Uterus (tissue), 4 donors: Measurements from ENCODE around the gene USP21. TPM values are rescaled to one million over a fixed set of nuclear protein-coding genes. Genes with fewer than 3 reads are reported as not detected.

ENCODE experiments used
- DNase-seq, 2 donors: peaks; one replicate each; pipeline ENCODE4 v3.0.0-alpha.2; 2019 to 2020
- H3K27ac ChIP-seq, 2 donors: fragments of 200-600 bp; sonication (generic); 1 replicate in 1 of 2; 2 replicates in 1 of 2; pipeline ENCODE4 v1.5.1; 2016 to 2018
- H3K27me3 ChIP-seq, 2 donors: fragments of 200-600 bp; sonication (generic); one replicate each; pipeline ENCODE4 v1.5.1; 2018 to 2019; ENCODE audit warnings: control low read depth in 1 of 2
- H3K36me3 ChIP-seq, 2 donors: fragments of 200-600 bp; sonication (generic); one replicate each; pipeline ENCODE4 v1.5.1; 2019; ENCODE audit warnings: control low read depth in 1 of 2
- H3K4me1 ChIP-seq, 2 donors: fragments of 200-600 bp; sonication (generic); one replicate each; pipeline ENCODE4 v1.5.1; 2018 to 2019; ENCODE audit warnings: control low read depth in 1 of 2
- H3K4me3 ChIP-seq, 2 donors: fragments of 200-600 bp; sonication (generic); 1 replicate in 1 of 2; 2 replicates in 1 of 2; pipeline ENCODE4 v1.5.1; 2018 to 2019; ENCODE audit warnings: mild to moderate bottlenecking in 1 of 2
- H3K9me3 ChIP-seq, 2 donors: fragments of 200-600 bp; sonication (generic); one replicate each; pipeline ENCODE4 v1.5.1; 2019; ENCODE audit warnings: control low read depth in 1 of 2
- POLR2A ChIP-seq, 2 donors: fragments of 450-650 bp; IDR thresholded peaks; one replicate each; pipeline ENCODE4 v1.6.1; 2016; ENCODE audit warnings: antibody characterized with exemption in 2 of 2, mild to moderate bottlenecking in 1 of 2, moderate library complexity in 1 of 2
- intact Hi-C: fragments of 100-400 bp; cut with DNase I; formaldehyde crosslinking; loops from one replicate; pipeline ENCODE4 v1.15.1; 2023; ENCODE audit warnings: low total_unique reads
- total RNA-seq, 4 donors: library from RNA; depleted of rRNA in 3 of 4; stranded (reverse); fragments of >200 nt in 3 of 4; gene quantifications; one replicate each; pipeline versions ENCODE4 v1.1.0 to v1.2.4, GENCODE V29; 2014 to 2023
- TF ChIP-seq, protein P1 (sequence below), 4 experiments: fragments of 200-600 bp in 2 of 4; fragments of 450-650 bp in 2 of 4; sonication (generic) in 2 of 4; IDR thresholded peaks; one replicate each; pipeline ENCODE4 v1.5.1; 2016 to 2019; ENCODE audit warnings: antibody characterized with exemption in 4 of 4, mild to moderate bottlenecking in 2 of 4, moderate library complexity in 1 of 4
- donor health status: DM: yes; HTN: yes; CAD: no.

Gene USP21
- total RNA-seq, 4 donors from 2014 or later = 4.1 to 38.1 (median 29.9) TPM

- no peak for DNase-seq
- peaks cover 0 to 3% of the 10 kb centered on the region in 2 donors for H3K4me1 ChIP-seq
- H3K4me3 ChIP-seq = no peak overlapping the region
- H3K27me3 ChIP-seq = no peaks in the 10 kb centered on the region
- H3K9me3 ChIP-seq = no peaks in the 10 kb centered on the region
- H3K36me3 ChIP-seq = no peaks in the 10 kb centered on the region
- intact Hi-C loops = no loop called here
- TF ChIP-seq, protein P1, sequence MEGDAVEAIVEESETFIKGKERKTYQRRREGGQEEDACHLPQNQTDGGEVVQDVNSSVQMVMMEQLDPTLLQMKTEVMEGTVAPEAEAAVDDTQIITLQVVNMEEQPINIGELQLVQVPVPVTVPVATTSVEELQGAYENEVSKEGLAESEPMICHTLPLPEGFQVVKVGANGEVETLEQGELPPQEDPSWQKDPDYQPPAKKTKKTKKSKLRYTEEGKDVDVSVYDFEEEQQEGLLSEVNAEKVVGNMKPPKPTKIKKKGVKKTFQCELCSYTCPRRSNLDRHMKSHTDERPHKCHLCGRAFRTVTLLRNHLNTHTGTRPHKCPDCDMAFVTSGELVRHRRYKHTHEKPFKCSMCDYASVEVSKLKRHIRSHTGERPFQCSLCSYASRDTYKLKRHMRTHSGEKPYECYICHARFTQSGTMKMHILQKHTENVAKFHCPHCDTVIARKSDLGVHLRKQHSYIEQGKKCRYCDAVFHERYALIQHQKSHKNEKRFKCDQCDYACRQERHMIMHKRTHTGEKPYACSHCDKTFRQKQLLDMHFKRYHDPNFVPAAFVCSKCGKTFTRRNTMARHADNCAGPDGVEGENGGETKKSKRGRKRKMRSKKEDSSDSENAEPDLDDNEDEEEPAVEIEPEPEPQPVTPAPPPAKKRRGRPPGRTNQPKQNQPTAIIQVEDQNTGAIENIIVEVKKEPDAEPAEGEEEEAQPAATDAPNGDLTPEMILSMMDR (IDR thresholded peaks at IDR 0.05) = no peak
- no peak for TF ChIP-seq POLR2A (IDR thresholded peaks at IDR 0.05)
- H3K27ac ChIP-seq = no peak overlapping the region
Measured at GRCh38 chr1:161137881-161138280, 21.4 kb upstream of the USP21 start.

DNA sequence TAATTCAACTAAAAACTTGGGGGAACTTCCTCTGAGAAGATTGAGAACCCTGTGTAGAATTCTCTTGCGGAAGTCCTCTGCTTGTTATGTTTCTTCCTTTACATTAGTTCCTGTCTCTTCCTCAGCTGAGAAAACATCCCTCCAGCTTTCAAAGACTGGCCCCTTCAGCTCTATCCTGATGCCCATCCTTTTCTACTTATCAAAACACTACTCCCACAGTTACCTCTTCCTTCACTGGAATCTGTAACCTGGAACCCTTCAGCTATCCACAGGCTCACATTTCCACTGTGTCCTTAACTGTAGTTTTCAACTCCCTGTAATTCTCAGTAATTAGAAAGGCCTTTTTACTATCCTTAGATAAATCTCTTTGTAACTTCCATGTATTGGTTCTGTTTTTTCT is 20.9 kb upstream of the USP21 start:
- no peak for DNase-seq
- H3K4me1 ChIP-seq = peaks cover 0 to 3% of the 10 kb centered on the region in 2 donors
- no peak overlapping the region for H3K27ac ChIP-seq
- no peaks in the 10 kb centered on the region for H3K36me3 ChIP-seq
- H3K9me3 ChIP-seq = no peaks in the 10 kb centered on the region
- no peak overlapping the region for H3K4me3 ChIP-seq
- no peaks in the 10 kb centered on the region for H3K27me3 ChIP-seq
- no peak for TF ChIP-seq POLR2A (IDR thresholded peaks at IDR 0.05)
- TF ChIP-seq, protein P1 (IDR thresholded peaks at IDR 0.05) = no peak
- intact Hi-C loops = no loop called here

DNA sequence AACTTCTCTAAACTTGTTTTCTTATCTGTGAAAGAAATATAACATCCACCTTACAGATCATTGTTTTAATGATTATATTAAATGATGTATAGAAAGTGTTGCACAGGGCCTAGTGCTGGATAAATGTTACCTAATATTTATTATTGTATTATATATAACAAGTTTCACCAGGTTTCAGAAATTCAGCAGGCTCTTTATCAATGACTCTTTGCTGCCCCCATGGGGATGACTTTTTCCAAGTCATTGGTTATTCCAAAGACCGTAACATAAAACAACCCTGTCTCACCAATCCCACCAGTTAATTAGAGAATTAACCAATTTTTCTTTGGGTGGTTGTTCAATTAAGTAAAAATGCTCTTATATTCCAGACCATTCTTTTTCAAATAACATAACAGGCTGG is 19.5 kb upstream of the USP21 start:
- intact Hi-C loops = no loop called here
- H3K36me3 ChIP-seq = no peaks in the 10 kb centered on the region
- H3K4me3 ChIP-seq = no peak overlapping the region
- no peaks in the 10 kb centered on the region for H3K9me3 ChIP-seq
- no peak for DNase-seq
- H3K27me3 ChIP-seq = no peaks in the 10 kb centered on the region
- TF ChIP-seq, protein P1 (IDR thresholded peaks at IDR 0.05) = peak in 3 of 4 experiments; percentile 18 to 31 (median 23)
- TF ChIP-seq POLR2A (IDR thresholded peaks at IDR 0.05) = no peak
- H3K4me1 ChIP-seq = no peaks in the 10 kb centered on the region
- no peak overlapping the region for H3K27ac ChIP-seq

DNA sequence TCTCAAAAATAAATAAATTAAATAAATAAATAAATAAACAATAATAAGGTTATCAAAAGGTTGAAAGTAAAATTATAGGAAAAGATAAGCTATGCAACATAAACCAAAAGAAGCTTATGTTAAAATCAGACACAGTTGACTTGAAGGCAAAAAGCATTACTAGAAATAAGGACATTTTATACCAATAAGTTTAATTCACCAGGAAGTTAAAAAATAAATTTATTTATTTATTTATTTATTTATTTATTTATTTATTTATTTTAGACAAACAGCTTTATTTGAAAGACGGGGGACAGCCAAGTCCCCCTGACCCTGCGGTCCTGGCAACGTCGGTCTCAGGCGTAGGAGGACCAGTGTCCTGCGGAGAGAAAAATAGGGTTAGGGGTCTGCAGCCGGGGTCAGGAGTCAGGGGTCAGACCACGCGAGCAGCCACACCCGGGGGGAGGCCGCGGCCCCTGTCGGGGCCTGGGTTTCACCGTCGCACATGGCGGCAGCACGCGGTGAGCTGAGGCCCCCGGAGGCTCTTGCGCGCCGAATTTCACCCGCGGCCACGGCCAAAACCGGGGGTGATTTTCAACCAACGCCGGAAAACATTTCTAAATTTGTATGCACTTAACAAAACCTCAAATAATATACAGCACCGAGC is 18.4 kb upstream of the USP21 start:
- no peaks in the 10 kb centered on the region for H3K27me3 ChIP-seq
- no peak overlapping the region for H3K27ac ChIP-seq
- H3K4me3 ChIP-seq = no peak overlapping the region
- DNase-seq = no peak
- no peaks in the 10 kb centered on the region for H3K36me3 ChIP-seq
- no peaks in the 10 kb centered on the region for H3K9me3 ChIP-seq
- no peak for TF ChIP-seq POLR2A (IDR thresholded peaks at IDR 0.05)
- no peaks in the 10 kb centered on the region for H3K4me1 ChIP-seq
- intact Hi-C loops = no loop called here

DNA sequence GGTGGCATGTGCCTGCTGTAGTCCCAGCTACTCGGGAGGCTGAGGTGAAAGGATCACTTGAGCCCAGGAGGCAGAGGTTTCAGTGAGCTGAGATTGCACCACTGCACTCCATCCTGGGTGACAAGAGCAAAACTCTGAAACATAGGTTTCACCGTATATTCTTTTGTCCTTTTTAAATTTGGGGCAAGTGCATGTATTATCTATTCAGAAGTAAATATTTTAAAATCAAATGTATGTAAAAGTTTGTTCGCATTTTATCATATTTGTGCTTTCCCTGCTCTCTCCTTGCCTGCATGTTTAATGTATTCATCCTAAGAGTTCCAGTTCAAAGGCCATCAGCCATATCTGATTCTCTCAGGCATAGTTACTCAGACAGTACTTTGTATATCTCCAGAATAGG is 13.5 kb upstream of the USP21 start:
- no peaks in the 10 kb centered on the region for H3K36me3 ChIP-seq
- H3K27me3 ChIP-seq = no peaks in the 10 kb centered on the region
- no peaks in the 10 kb centered on the region for H3K4me1 ChIP-seq
- no peak overlapping the region for H3K4me3 ChIP-seq
- intact Hi-C loops = no loop called here
- H3K9me3 ChIP-seq = no peaks in the 10 kb centered on the region
- no peak for DNase-seq
- no peak overlapping the region for H3K27ac ChIP-seq
- TF ChIP-seq, protein P1 (IDR thresholded peaks at IDR 0.05) = no peak
- TF ChIP-seq POLR2A (IDR thresholded peaks at IDR 0.05) = no peak
